Measurements from ENCODE around the gene PAIP2B.

- TF ChIP-seq ZNF274 (IDR thresholded peaks at IDR 0.05; ENCODE audit: low read depth, low read length): no peak
- no peak for TF ChIP-seq YY1 (IDR thresholded peaks at IDR 0.05; ENCODE audit: insufficient read depth, insufficient read length)
Observed at GRCh38 chr2:71154279-71154678, 72.6 kb downstream of the PAIP2B start.
